ENCODE measurements around the gene CD22. TPM values are rescaled to one million over a fixed set of nuclear protein-coding genes. Genes with fewer than 3 reads are reported as not detected.

CD22 gene
- total RNA-seq, 2 experiments from 2014 or later, result 0.21 TPM; not detected in 1

- Mint-ChIP-seq H3K4me1 (peaks cover 8% of the 10 kb centered on the region), H3K9me3 (no peaks in the 10 kb centered on the region), H3K4me3 (no peak overlapping the region), H3K27ac (no peak overlapping the region), H3K27me3 (no peaks in the 10 kb centered on the region), H3K36me3 (ENCODE audit: low read depth) (no peaks in the 10 kb centered on the region)
- DNase-seq, result no peak
- POLR2A ChIA-PET, result no interaction called here
- CTCF ChIA-PET, result no interaction called here
These were observed 30.4 kb upstream of the CD22 start for GRCh38 chr19:35298561-35298972.

- peaks cover 8% of the 10 kb centered on the region for H3K4me1 Mint-ChIP-seq
These were observed 29.3 kb upstream of the CD22 start for GRCh38 chr19:35299523-35300338.

DNA sequence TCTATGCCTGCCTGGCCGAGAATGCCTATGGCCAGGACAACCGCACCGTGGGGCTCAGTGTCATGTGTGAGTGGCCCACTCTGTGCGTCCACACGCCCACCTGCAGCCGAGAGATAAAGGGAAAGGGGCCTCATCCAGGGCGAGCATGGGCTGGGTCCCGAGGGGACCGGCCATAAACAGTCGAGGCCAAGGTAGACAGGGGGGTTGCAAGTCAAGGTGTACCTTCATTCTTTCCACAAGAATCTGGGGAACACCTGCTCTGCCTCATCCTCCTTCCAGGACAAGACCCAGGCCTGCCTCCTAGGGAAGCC, 28.7 kb upstream of the CD22 start:
- Mint-ChIP-seq H3K9me3 (no peaks in the 10 kb centered on the region), H3K4me1 (peaks cover 8% of the 10 kb centered on the region), H3K36me3 (ENCODE audit: low read depth) (no peaks in the 10 kb centered on the region), H3K27me3 (no peaks in the 10 kb centered on the region), H3K27ac (no peak overlapping the region), H3K4me3 (no peak overlapping the region)
- ChIA-PET POLR2A (no interaction called here), CTCF (no interaction called here)
- DNase-seq, result no peak

More at GRCh38 chr19:35299523-35300338, 29.3 kb upstream of the CD22 start:
- H3K27me3 Mint-ChIP-seq, result no peaks in the 10 kb centered on the region
- no peak for DNase-seq
- H3K4me3 Mint-ChIP-seq, result no peak overlapping the region
- CTCF ChIA-PET, result no interaction called here
- no peaks in the 10 kb centered on the region for H3K9me3 Mint-ChIP-seq
- H3K36me3 Mint-ChIP-seq (ENCODE audit: low read depth), result no peaks in the 10 kb centered on the region
- POLR2A ChIA-PET, result no interaction called here
- H3K27ac Mint-ChIP-seq, result no peak overlapping the region

DNA sequence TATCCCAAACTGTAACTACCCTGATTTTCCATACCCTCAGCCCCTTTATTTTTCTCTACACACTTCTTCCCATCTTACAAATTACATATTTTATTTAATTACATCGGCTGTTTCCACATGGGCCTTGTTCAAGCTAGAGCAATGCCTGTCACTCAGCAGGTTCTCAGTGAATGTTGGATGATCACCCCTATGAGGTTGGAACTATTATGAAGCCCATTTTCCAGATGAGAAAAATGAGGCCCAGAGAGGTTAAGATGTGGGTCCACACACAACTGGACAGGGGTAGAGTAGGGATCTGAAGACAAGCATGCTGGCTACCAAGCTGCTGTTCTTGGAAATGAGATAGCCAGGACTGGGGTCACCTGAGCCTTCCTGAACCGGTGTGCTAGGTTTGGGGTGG, 27.0 kb upstream of the CD22 start:
- Mint-ChIP-seq H3K4me3 (no peak overlapping the region), H3K27ac (no peak overlapping the region), H3K27me3 (no peaks in the 10 kb centered on the region), H3K4me1 (no peaks in the 10 kb centered on the region), H3K36me3 (ENCODE audit: low read depth) (no peaks in the 10 kb centered on the region), H3K9me3 (no peaks in the 10 kb centered on the region)
- ChIA-PET CTCF (no interaction called here), POLR2A (no interaction called here)
- DNase-seq, result no peak

DNA sequence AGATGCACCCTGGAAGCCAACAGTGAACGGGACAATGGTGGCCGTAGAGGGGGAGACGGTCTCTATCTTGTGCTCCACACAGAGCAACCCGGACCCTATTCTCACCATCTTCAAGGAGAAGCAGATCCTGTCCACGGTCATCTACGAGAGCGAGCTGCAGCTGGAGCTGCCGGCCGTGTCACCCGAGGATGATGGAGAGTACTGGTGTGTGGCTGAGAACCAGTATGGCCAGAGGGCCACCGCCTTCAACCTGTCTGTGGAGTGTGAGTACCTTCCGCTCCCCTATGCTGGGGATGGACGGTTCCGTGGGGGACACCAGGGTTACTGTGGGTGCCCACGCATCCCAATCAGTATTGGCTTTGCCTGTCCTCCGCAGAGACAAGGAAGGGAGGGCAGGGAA, 26.5 kb upstream of the CD22 start:
- Mint-ChIP-seq H3K4me3 (no peak overlapping the region), H3K4me1 (no peaks in the 10 kb centered on the region), H3K27ac (no peak overlapping the region), H3K36me3 (ENCODE audit: low read depth) (no peaks in the 10 kb centered on the region), H3K27me3 (no peaks in the 10 kb centered on the region), H3K9me3 (no peaks in the 10 kb centered on the region)
- CTCF ChIA-PET, result no interaction called here
- DNase-seq, result no peak
- POLR2A ChIA-PET, result no interaction called here

GRCh38 chr19:35303357-35303915, 25.6 kb upstream of the CD22 start:
- ChIA-PET CTCF (interaction anchor here (1.3 kb wide), 1 partner anchor 9 kb away, joined by 5 read pairs; no protein-coding TSS in a partner anchor), POLR2A (no interaction called here)
- Mint-ChIP-seq H3K36me3 (ENCODE audit: low read depth) (no peaks in the 10 kb centered on the region), H3K27ac (no peak overlapping the region), H3K9me3 (no peaks in the 10 kb centered on the region), H3K27me3 (no peaks in the 10 kb centered on the region), H3K4me3 (no peak overlapping the region), H3K4me1 (no peaks in the 10 kb centered on the region)
- no peak for DNase-seq

GRCh38 chr19:35304036-35304435, 25.0 kb upstream of the CD22 start:
- Mint-ChIP-seq H3K27me3 (no peaks in the 10 kb centered on the region), H3K4me1 (no peaks in the 10 kb centered on the region), H3K9me3 (no peaks in the 10 kb centered on the region), H3K36me3 (ENCODE audit: low read depth) (no peaks in the 10 kb centered on the region), H3K4me3 (no peak overlapping the region), H3K27ac (no peak overlapping the region)
- POLR2A ChIA-PET, result no interaction called here
- CTCF ChIA-PET, result interaction anchor here (1.3 kb wide), 1 partner anchor 10 kb away, joined by 5 read pairs; no protein-coding TSS in a partner anchor
- no peak for DNase-seq

- Mint-ChIP-seq H3K27ac (no peak overlapping the region), H3K36me3 (ENCODE audit: low read depth) (no peaks in the 10 kb centered on the region), H3K4me1 (no peaks in the 10 kb centered on the region), H3K27me3 (no peaks in the 10 kb centered on the region), H3K9me3 (no peaks in the 10 kb centered on the region), H3K4me3 (no peak overlapping the region)
- ChIA-PET POLR2A (no interaction called here), CTCF (interaction anchor here (0.6 kb wide), 1 partner anchor 347 kb away, joined by 3 read pairs; no protein-coding TSS in a partner anchor)
- DNase-seq, result no peak
These were observed 23.8 kb upstream of the CD22 start for GRCh38 chr19:35305181-35305580.

- CTCF ChIA-PET, result interaction anchor here (0.7 kb wide), 1 partner anchor 159 kb away, joined by 3 read pairs; no protein-coding TSS in a partner anchor
- no peak overlapping the region for H3K27ac Mint-ChIP-seq
- H3K36me3 Mint-ChIP-seq (ENCODE audit: low read depth), result no peaks in the 10 kb centered on the region
- no peak for DNase-seq
- H3K9me3 Mint-ChIP-seq, result no peaks in the 10 kb centered on the region
- H3K4me3 Mint-ChIP-seq, result no peak overlapping the region
- POLR2A ChIA-PET, result no interaction called here
- H3K4me1 Mint-ChIP-seq, result peaks cover 3% of the 10 kb centered on the region
- no peaks in the 10 kb centered on the region for H3K27me3 Mint-ChIP-seq
These were observed 22.3 kb upstream of the CD22 start for GRCh38 chr19:35306473-35307246.

- CTCF ChIA-PET, result interaction anchor here (1.2 kb wide), 1 partner anchor 26 kb away, joined by 4 read pairs; no protein-coding TSS in a partner anchor
- no peak for DNase-seq
- Mint-ChIP-seq H3K27me3 (no peaks in the 10 kb centered on the region), H3K27ac (peak overlapping the region; percentile 38), H3K36me3 (ENCODE audit: low read depth) (no peaks in the 10 kb centered on the region), H3K4me3 (no peak overlapping the region), H3K4me1 (peaks cover 3% of the 10 kb centered on the region), H3K9me3 (no peaks in the 10 kb centered on the region)
- POLR2A ChIA-PET, result no interaction called here
These were observed 21.1 kb upstream of the CD22 start for GRCh38 chr19:35307931-35308330.

DNA sequence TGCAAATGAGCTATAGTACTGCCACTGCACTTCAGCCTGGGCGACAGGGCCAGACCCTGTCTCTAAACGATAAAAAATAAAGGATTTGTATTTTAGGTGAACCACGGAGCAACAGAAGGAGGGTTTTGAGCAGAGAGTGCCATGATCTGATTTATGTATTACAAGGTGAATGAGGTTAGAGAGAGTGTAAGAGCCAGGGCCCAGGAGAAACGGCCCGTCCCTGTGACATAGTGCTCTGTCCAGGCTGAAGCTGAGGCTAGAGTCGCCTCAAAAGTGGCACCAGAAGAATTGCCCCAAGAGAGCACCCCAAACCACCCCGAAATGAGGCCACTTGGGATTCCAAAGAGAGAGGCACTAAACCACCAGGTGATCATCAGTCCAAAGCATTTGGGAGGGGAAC, 20.1 kb upstream of the CD22 start:
- ChIA-PET CTCF (no interaction called here), POLR2A (no interaction called here)
- H3K27ac Mint-ChIP-seq, result no peak overlapping the region
- no peaks in the 10 kb centered on the region for H3K36me3 Mint-ChIP-seq (ENCODE audit: low read depth)
- peaks cover 2% of the 10 kb centered on the region for H3K27me3 Mint-ChIP-seq
- peaks cover 3% of the 10 kb centered on the region for H3K4me1 Mint-ChIP-seq
- H3K4me3 Mint-ChIP-seq, result no peak overlapping the region
- no peaks in the 10 kb centered on the region for H3K9me3 Mint-ChIP-seq
- no peak for DNase-seq

DNA sequence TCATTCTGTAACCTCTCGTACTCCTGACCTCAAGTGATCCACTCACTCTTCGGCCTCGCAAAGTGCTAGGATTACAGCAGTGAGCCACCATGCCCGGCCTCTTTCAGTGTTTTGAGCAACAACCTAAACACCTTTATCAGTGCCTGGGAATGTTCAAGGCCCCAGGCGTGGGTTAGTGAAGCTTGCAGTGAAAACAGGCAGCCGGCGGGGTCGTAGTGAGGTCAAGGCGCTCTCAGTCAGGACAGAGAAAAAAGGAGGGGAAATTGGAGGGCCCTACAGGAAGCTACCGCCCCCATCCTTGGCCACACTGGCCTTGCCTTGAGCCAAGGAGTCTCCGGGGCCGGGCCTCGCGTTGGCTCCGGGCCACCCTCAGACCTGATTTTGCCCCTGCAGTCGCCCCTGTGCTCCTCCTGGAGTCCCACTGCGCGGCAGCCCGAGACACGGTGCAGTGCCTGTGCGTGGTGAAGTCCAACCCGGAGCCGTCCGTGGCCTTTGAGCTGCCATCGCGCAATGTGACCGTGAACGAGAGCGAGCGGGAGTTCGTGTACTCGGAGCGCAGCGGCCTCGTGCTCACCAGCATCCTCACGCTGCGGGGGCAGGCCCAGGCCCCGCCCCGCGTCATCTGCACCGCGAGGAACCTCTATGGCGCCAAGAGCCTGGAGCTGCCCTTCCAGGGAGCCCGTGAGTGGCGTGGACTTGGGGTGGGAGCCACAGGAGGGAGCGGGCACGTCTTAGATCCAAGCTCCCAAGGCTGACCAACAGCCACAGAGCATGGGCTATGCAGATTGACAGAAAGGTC, 19.3 kb upstream of the CD22 start:
- POLR2A ChIA-PET, result no interaction called here
- H3K27ac Mint-ChIP-seq, result no peak overlapping the region
- CTCF ChIA-PET, result no interaction called here
- H3K4me1 Mint-ChIP-seq, result peaks cover 3% of the 10 kb centered on the region
- no peaks in the 10 kb centered on the region for H3K36me3 Mint-ChIP-seq (ENCODE audit: low read depth)
- H3K4me3 Mint-ChIP-seq, result no peak overlapping the region
- no peaks in the 10 kb centered on the region for H3K9me3 Mint-ChIP-seq
- peaks cover 4% of the 10 kb centered on the region for H3K27me3 Mint-ChIP-seq
- DNase-seq, result no peak

- Mint-ChIP-seq H3K4me1 (peaks cover 3% of the 10 kb centered on the region), H3K4me3 (no peak overlapping the region), H3K9me3 (no peaks in the 10 kb centered on the region), H3K27me3 (peaks cover 4% of the 10 kb centered on the region), H3K36me3 (ENCODE audit: low read depth) (no peaks in the 10 kb centered on the region), H3K27ac (no peak overlapping the region)
- DNase-seq, result no peak
- ChIA-PET CTCF (no interaction called here), POLR2A (no interaction called here)
These were observed 18.7 kb upstream of the CD22 start for GRCh38 chr19:35310331-35310730.
